Nucleus accumbens (tissue), 56 donors: Measurements from ENCODE around the gene TICAM2.
A peak's percentile ranks its signal among the peaks of the same experiment; 100 is the strongest.

Source experiments
- DNase-seq, 56 donors: peaks; one replicate each; lab custom pipeline; 2025; lab: John Stamatoyannopoulos, UW

TICAM2 gene

DNA sequence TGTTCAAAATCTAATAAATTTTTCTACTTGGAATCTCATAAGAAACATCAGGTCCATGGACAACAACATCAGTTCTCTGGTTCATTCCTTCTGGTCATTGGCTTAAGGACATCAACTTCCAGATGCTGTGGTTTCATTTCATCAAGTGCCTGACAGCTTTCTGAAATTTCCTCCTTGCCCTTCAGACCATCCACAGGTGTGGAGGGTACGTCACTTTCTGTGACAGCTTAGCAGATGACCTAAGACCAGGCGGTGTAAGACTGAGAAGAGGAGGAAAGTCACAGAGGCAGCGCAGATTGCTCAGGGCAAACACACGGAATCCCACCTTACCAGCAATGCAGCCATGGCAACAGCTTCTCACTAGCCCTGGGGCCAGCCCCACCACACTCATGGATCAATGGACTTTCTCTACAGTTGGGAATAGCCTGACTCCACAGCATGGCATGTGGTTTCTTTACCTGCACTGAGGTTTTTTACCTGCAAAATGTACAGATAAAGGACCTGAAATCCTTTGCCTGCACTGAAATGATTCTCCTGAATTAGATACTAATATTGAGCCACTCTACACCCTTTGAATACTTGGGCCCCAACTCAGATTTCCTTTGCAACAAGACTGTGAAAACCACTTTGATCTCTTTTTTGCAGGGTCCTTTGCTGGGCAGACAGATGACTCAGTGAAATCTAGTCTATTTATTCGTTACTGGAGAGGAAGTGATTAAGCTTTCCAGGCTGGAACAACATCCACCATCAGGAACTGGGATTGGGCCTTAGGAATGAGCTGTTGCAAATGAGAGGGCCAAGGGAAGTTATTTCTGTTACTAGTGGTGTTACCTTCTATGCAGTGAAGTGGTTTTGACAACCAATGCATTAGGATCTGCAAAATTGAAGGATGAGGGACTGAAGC lies 26.9 kb downstream of the TICAM2 start:
- no peak for DNase-seq

GRCh38 chr5:115573133-115573532 lies 29.1 kb downstream of the TICAM2 start:
- DNase-seq, result no peak

- DNase-seq, result peak in 52 of 56 donors; percentile 10 to 92 (median 76)
Observed at GRCh38 chr5:115571441-115571878, 30.8 kb downstream of the TICAM2 start.

GRCh38 chr5:115568668-115569067 lies 33.6 kb downstream of the TICAM2 start:
- DNase-seq, result no peak

DNA sequence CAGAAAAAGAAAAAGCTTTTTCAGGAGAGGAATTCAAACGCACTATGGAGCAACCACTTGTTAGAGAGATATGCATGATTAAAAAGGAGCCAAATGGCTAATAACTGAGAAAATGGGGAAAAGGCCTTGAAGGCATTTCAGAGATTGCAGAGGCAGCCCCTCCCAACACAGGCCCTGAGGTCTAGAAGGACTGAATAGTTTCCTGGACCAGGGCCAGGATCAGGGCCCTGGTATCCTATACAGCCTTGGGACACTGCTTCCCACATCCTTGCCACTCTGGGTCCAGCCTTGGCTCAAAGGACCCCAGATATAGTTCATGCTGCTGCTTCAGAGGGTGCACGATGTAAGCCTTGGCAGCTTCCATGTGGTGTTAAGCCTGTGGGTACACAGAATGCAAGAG lies 37.0 kb downstream of the TICAM2 start:
- no peak for DNase-seq

GRCh38 chr5:115561176-115561575 lies 41.1 kb downstream of the TICAM2 start:
- no peak for DNase-seq

- DNase-seq, result no peak
Observed at GRCh38 chr5:115559524-115559923, 42.8 kb downstream of the TICAM2 start.

DNA sequence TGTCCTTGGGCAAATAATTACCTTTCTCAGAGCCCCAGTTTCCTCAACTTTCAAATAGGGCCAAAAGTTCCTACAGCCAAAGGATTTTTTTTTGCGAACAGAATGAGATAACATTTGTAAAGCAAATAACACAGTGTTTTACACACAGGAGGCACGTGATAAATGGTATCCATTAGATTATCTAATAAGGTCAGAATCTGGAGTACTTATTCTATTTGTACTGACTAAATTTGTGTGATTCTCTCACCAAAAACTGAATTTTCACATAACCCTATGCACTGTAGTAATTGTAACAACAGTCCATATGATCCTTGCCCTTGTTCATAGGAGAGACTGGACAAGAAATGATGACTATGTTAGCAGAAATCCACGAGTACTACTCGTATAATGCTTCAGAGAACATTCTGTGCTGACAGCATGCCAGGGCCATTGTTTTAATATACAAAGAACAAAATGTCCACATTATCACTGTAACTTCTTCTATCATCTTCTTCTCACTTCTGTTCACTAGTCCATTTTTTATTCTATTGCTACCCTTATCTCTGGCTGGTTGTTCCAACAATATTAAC lies 43.8 kb downstream of the TICAM2 start:
- no peak for DNase-seq

- DNase-seq, result no peak
Observed at GRCh38 chr5:115557667-115558387, 44.5 kb downstream of the TICAM2 start.

- no peak for DNase-seq
Observed at GRCh38 chr5:115556276-115556675, 46.0 kb downstream of the TICAM2 start.

- DNase-seq, result no peak
Observed at GRCh38 chr5:115555084-115555633, 47.1 kb downstream of the TICAM2 start.

GRCh38 chr5:115553082-115553481 lies 49.2 kb downstream of the TICAM2 start:
- no peak for DNase-seq

DNA sequence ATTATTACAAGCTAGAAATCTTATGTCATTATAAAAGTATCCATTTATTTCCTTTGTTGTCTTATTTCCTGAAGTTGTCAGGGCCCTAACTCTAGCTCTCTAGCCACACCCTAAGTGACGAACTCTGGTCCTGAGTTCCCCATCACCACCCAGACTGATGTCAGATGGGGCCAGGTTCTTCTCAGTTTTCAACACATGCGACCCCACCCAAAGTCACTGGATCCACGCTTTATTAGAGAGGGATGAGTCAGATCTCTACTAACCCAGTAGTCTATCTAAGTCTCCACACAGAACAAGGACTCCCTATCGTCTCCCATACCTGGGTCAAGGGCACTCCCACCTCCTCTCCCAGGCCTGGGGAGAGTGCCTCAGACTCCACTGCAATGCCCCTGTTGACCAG lies 50.9 kb downstream of the TICAM2 start:
- no peak for DNase-seq

GRCh38 chr5:115549154-115549553 lies 53.1 kb downstream of the TICAM2 start:
- no peak for DNase-seq

DNA sequence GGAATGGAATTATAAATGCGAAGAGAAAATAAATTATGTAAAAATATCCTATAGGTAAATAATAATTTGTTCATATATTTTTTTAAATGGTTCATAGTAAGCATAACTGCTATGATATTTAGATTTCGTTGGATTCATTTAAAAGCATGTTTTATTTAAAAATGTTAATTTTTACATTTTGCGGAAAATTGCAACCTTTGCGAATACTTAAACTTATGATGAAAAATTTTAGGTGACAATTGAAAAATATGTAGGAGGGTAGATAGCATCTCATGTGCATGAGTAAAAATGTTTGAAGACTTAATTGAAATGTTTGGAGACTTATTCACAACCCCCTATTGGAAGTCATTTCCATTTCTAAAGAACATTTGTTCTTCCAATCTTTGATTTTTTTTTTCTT lies 53.6 kb downstream of the TICAM2 start:
- no peak for DNase-seq

DNA sequence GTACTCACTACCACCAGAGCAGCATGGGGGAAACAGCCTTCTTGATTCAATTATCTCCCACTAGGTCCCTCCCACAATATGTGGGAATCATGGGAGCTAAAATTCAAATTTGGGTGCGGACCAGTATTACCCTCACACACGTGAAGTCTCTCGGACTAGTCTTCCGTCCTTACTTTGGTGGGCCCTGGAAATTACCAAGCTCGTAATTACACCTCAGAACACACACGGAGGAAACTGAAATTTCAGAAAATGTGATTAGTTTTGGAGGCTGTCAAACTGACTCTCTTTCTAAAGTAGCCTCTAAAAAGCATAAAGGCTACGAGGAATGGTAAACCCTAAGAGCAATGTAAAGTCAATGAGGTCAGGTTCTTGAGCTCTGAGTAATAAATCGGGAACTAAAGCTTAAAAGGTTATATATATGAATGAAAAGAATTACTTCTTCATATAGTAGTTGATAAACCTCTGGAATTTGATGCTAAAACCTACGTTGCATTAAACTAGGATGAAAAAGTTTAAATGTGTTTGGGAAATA lies 56.9 kb downstream of the TICAM2 start:
- no peak for DNase-seq

- DNase-seq, result peak; percentile 67 to 100 (median 96)
Observed at GRCh38 chr5:115544436-115545350, 57.6 kb downstream of the TICAM2 start, which contains the start of gene FEM1C. TSS of gene FEM1C (minus strand) at chr5:115544775. CDS start at chr5:115543493, 1,282 bp downstream.

- DNase-seq, result peak in 48 of 56 donors; percentile 13 to 83 (median 63)
Observed at GRCh38 chr5:115544043-115544435, 58.2 kb downstream of the TICAM2 start.

DNA sequence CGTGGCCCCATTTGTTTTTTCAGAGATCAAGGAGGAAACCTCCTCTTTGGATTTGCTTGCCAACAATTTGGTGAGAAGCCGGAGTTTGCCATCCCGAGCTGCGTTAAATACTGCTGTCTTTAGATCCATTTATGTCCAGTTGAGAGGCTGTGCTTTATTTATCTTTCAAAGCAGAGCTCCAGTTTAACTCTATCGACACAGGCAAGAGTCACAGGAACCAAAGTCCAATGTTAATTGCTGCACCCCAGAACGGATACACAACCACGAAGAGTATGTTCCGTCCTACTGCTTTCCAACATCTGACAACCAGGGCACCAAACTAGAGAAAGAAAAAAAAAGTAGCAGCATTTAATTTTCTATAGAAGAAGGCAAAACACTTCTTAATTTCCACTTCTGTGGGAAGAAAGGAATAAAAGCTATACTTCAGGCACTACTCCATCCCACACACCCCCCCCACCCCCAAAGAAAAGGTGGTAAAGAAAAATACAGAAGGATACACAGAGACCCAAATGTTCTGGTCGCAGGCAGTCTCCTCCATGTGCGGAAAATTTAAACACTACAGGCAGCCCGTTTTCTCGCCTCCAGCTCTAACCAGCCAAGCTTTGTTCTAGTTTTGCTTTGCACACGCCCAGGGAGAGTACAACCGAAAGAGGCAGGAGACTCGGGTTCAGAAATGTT lies 58.8 kb downstream of the TICAM2 start:
- DNase-seq, result peak in 10 of 56 donors; percentile 3 to 68 (median 47)
